Breast epithelium (tissue), 3 donors: ENCODE data around the gene SH2D3A.

Source experiments
- CTCF ChIP-seq, 3 donors: fragments of 450-650 bp; IDR thresholded peaks; one replicate each; pipeline ENCODE4 v1.5.1; 2016 to 2017; ENCODE audit warnings: antibody characterized with exemption in 3 of 3, mild to moderate bottlenecking in 3 of 3, moderate library complexity in 3 of 3
- POLR2A ChIP-seq: fragments of 450-650 bp; IDR thresholded peaks from one replicate; pipeline ENCODE4 v1.6.1; 2016; ENCODE audit warnings: antibody characterized with exemption, mild to moderate bottlenecking, moderate library complexity

- TF ChIP-seq CTCF (IDR thresholded peaks at IDR 0.05) (no peak), POLR2A (no peak)
Observed at GRCh38 chr19:6812612-6813011, 45.4 kb upstream of the SH2D3A start.
